RWPE1 (cell line): Measurements from ENCODE around the gene RBFOX1.

Experiments used
- CTCF ChIA-PET: fragments of 350-600 bp; sonication (Branson Sonifier 250); formaldehyde crosslinking; extraction: SDS; loops from one replicate; lab custom pipeline; 2021; lab: Yijun Ruan, JAX
- POLR2A ChIA-PET: fragments of 400-600 bp; formaldehyde crosslinking; extraction: SDS; loops from one replicate; lab custom pipeline; 2020; ENCODE audit warnings: antibody characterized with exemption; ENCODE audit not compliant: low non-redundant PET; lab: Yijun Ruan, JAX
- DNase-seq: peaks from one replicate; pipeline ENCODE4 v3.0.0; 2012; ENCODE audit warnings: low spot score
- H3K27ac ChIP-seq: fragments of 450-650 bp; 2 replicates; pipeline ENCODE4 v1.5.1; 2017
- CTCF ChIP-seq: fragments of 450-650 bp; conservative IDR thresholded peaks from 2 replicates; pipeline ENCODE4 v1.5.1; 2017; ENCODE audit warnings: low read depth, mild to moderate bottlenecking

RBFOX1 gene

GRCh38 chr16:7335991-7336634 lies 3.5 kb downstream of the RBFOX1 start:
- no peak for DNase-seq
- no peak for TF ChIP-seq CTCF
- ChIA-PET POLR2A (no interaction called here), CTCF (interaction anchor here (0.6 kb wide), 1 partner anchor 628 kb away, joined by 3 read pairs; no protein-coding TSS in a partner anchor)
- H3K27ac ChIP-seq = no peak overlapping the region

DNA sequence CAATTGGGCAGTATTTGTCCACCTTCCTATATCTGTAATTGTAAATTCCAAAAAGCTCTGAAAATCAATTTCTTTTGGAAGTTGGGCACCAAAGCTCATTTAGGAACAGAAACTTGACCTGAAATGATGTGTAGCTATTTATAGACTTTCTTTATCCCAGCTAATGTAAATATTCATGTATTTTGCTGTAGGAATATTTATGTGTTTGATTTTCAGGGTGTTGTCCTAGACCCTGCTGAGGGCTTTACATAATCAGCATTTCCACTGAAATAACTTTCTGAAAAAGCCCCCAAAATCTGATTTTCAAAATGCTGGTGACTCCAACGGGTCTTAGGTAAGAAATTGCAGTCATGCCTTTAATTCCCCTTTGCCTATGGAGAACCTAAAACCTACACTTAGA lies 4.1 kb downstream of the RBFOX1 start:
- CTCF ChIA-PET = no interaction called here
- TF ChIP-seq CTCF = no peak
- POLR2A ChIA-PET = no interaction called here
- DNase-seq = no peak
- H3K27ac ChIP-seq = no peak overlapping the region

GRCh38 chr16:7338826-7339225 lies 6.2 kb downstream of the RBFOX1 start:
- H3K27ac ChIP-seq = no peak overlapping the region
- DNase-seq = no peak
- ChIA-PET POLR2A (no interaction called here), CTCF (no interaction called here)
- TF ChIP-seq CTCF = no peak

- H3K27ac ChIP-seq = no peak overlapping the region
- ChIA-PET POLR2A (no interaction called here), CTCF (no interaction called here)
- no peak for DNase-seq
- no peak for TF ChIP-seq CTCF
Measured at GRCh38 chr16:7339700-7340099, 7.1 kb downstream of the RBFOX1 start.

- H3K27ac ChIP-seq = no peak overlapping the region
- CTCF ChIA-PET = no interaction called here
- no peak for DNase-seq
- no peak for TF ChIP-seq CTCF
- POLR2A ChIA-PET = no interaction called here
Measured at GRCh38 chr16:7340938-7341337, 8.3 kb downstream of the RBFOX1 start.

DNA sequence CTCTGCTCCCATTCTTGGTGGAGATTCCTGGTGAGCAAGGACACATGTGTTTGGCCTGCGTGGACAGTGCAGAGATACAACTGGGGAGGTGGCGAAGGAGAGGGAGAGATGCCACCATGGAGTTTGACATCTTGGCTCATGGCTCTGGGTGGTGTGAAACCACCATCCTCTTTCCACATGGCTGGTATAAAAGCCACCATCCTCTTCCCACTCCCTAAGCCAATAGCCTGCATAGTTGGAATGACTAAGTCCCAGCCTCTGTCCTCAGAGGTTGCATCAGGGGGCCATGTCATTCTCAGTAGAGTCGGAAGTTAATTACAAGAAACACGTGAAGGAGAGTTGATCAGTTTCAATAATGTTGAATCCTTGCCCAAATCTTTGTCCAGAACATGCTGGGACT lies 10.0 kb downstream of the RBFOX1 start:
- TF ChIP-seq CTCF = no peak
- POLR2A ChIA-PET = no interaction called here
- DNase-seq = no peak
- CTCF ChIA-PET = no interaction called here
- H3K27ac ChIP-seq = no peak overlapping the region
